ENCODE measurements around the gene SLC43A2.
A peak's percentile ranks its signal among the peaks of the same experiment; 100 is the strongest.
"Not testable (repeated sequence)": the region's sequence is repeated elsewhere in the genome, so short reads cannot be mapped to it uniquely, and the experiment has no call there.

The SLC43A2 gene

GRCh38 chr17:1590029-1590746, 38.4 kb downstream of the SLC43A2 start:
- no peak for DNase-seq (ENCODE audit: low read depth in 1 of 2, low spot score in 1 of 2)

- no peak for DNase-seq (ENCODE audit: low read depth in 1 of 2, low spot score in 1 of 2)
These were observed 39.6 kb downstream of the SLC43A2 start for GRCh38 chr17:1588821-1589585.

GRCh38 chr17:1584167-1584566, 44.5 kb downstream of the SLC43A2 start:
- DNase-seq (ENCODE audit: low read depth in 1 of 2, low spot score in 1 of 2) = no peak

GRCh38 chr17:1583556-1583955, 45.1 kb downstream of the SLC43A2 start:
- no peak for DNase-seq (ENCODE audit: low read depth in 1 of 2, low spot score in 1 of 2)

- no peak for DNase-seq (ENCODE audit: low read depth in 1 of 2, low spot score in 1 of 2)
These were observed 46.3 kb downstream of the SLC43A2 start for GRCh38 chr17:1582374-1582773.

GRCh38 chr17:1580979-1581676, 47.5 kb downstream of the SLC43A2 start:
- no peak for DNase-seq (ENCODE audit: low read depth in 1 of 2, low spot score in 1 of 2)

GRCh38 chr17:1578029-1578428, 50.6 kb downstream of the SLC43A2 start:
- no peak for DNase-seq (ENCODE audit: low read depth in 1 of 2, low spot score in 1 of 2)

GRCh38 chr17:1577583-1578013, 51.0 kb downstream of the SLC43A2 start:
- no peak for DNase-seq (ENCODE audit: low read depth in 1 of 2, low spot score in 1 of 2)

GRCh38 chr17:1577182-1577581, 51.5 kb downstream of the SLC43A2 start:
- no peak for DNase-seq (ENCODE audit: low read depth in 1 of 2, low spot score in 1 of 2)

GRCh38 chr17:1576500-1576899, 52.1 kb downstream of the SLC43A2 start:
- no peak for DNase-seq (ENCODE audit: low read depth in 1 of 2, low spot score in 1 of 2)

GRCh38 chr17:1574697-1575471, 53.8 kb downstream of the SLC43A2 start:
- no peak for DNase-seq (ENCODE audit: low read depth in 1 of 2, low spot score in 1 of 2)

GRCh38 chr17:1573932-1574696, 54.5 kb downstream of the SLC43A2 start:
- peak; percentile 19 to 58 for DNase-seq (ENCODE audit: low read depth in 1 of 2, low spot score in 1 of 2)

GRCh38 chr17:1572646-1573045, 56.0 kb downstream of the SLC43A2 start:
- DNase-seq (ENCODE audit: low read depth in 1 of 2, low spot score in 1 of 2) = not testable (repeated sequence)

- no peak for DNase-seq (ENCODE audit: low read depth in 1 of 2, low spot score in 1 of 2)
These were observed 57.3 kb downstream of the SLC43A2 start for GRCh38 chr17:1571341-1571704.

GRCh38 chr17:1568950-1569810, 59.5 kb downstream of the SLC43A2 start:
- DNase-seq (ENCODE audit: low read depth in 1 of 2, low spot score in 1 of 2) = no peak

- DNase-seq (ENCODE audit: low read depth in 1 of 2, low spot score in 1 of 2) = no peak
These were observed 62.0 kb downstream of the SLC43A2 start for GRCh38 chr17:1566505-1567199.

- DNase-seq (ENCODE audit: low read depth in 1 of 2, low spot score in 1 of 2) = no peak
These were observed 62.8 kb downstream of the SLC43A2 start for GRCh38 chr17:1565877-1566276.

GRCh38 chr17:1563786-1564613, 64.6 kb downstream of the SLC43A2 start:
- no peak for DNase-seq (ENCODE audit: low read depth in 1 of 2, low spot score in 1 of 2)
